ENCODE data around the gene MRGPRX2.
A peak's percentile ranks its signal among the peaks of the same experiment; 100 is the strongest.

Gene MRGPRX2

GRCh38 chr11:19075636-19076035, 15.1 kb upstream of the MRGPRX2 start:
- no peak for DNase-seq (ENCODE audit: low spot score)

- no peak for DNase-seq (ENCODE audit: low spot score)
Observed at GRCh38 chr11:19073454-19074415, 13.2 kb upstream of the MRGPRX2 start.

- DNase-seq (ENCODE audit: low spot score): no peak
Observed at GRCh38 chr11:19072464-19072863, 11.9 kb upstream of the MRGPRX2 start.

GRCh38 chr11:19071255-19071654, 10.7 kb upstream of the MRGPRX2 start:
- peak; percentile 78 for DNase-seq (ENCODE audit: low spot score)

- DNase-seq (ENCODE audit: low spot score): no peak
Observed at GRCh38 chr11:19059833-19060232, 684 bp downstream of the MRGPRX2 start.

- DNase-seq (ENCODE audit: low spot score): no peak
Observed at GRCh38 chr11:19055905-19056304, 4.6 kb downstream of the MRGPRX2 start.

GRCh38 chr11:19055016-19055415, 5.5 kb downstream of the MRGPRX2 start:
- no peak for DNase-seq (ENCODE audit: low spot score)

GRCh38 chr11:19053909-19054308, 6.6 kb downstream of the MRGPRX2 start:
- no peak for DNase-seq (ENCODE audit: low spot score)

GRCh38 chr11:19050281-19050680, 10.2 kb downstream of the MRGPRX2 start:
- no peak for DNase-seq (ENCODE audit: low spot score)

- DNase-seq (ENCODE audit: low spot score): no peak
Observed at GRCh38 chr11:19049351-19049750, 11.2 kb downstream of the MRGPRX2 start.

- no peak for DNase-seq (ENCODE audit: low spot score)
Observed at GRCh38 chr11:19040051-19040450, 20.5 kb downstream of the MRGPRX2 start.

GRCh38 chr11:19039409-19039808, 21.1 kb downstream of the MRGPRX2 start:
- no peak for DNase-seq (ENCODE audit: low spot score)

GRCh38 chr11:19032990-19033389, 27.5 kb downstream of the MRGPRX2 start:
- DNase-seq (ENCODE audit: low spot score): no peak

GRCh38 chr11:19027829-19028595, 32.5 kb downstream of the MRGPRX2 start:
- DNase-seq (ENCODE audit: low spot score): no peak

- no peak for DNase-seq (ENCODE audit: low spot score)
Observed at GRCh38 chr11:19026862-19027261, 33.7 kb downstream of the MRGPRX2 start.

- no peak for DNase-seq (ENCODE audit: low spot score)
Observed at GRCh38 chr11:19025481-19026406, 34.8 kb downstream of the MRGPRX2 start.

GRCh38 chr11:19020831-19021230, 39.7 kb downstream of the MRGPRX2 start:
- DNase-seq (ENCODE audit: low spot score): no peak

- DNase-seq (ENCODE audit: low spot score): no peak
Observed at GRCh38 chr11:19018901-19019300, 41.6 kb downstream of the MRGPRX2 start.

- DNase-seq (ENCODE audit: low spot score): no peak
Observed at GRCh38 chr11:19013181-19013857, 47.2 kb downstream of the MRGPRX2 start.

- DNase-seq (ENCODE audit: low spot score): no peak
Observed at GRCh38 chr11:19012636-19013035, 47.9 kb downstream of the MRGPRX2 start.
